GM18858 (cell line): ENCODE data around the gene MIA2.
"Not testable (repeated sequence)": the region's sequence is repeated elsewhere in the genome, so short reads cannot be mapped to it uniquely, and the experiment has no call there.

ENCODE experiments used
- ATAC-seq: cut with Tn5 transposase; IDR thresholded peaks from one replicate; pipeline ENCODE4 v1.9.1; 2021; ENCODE audit not compliant: unreplicated experiment

The MIA2 gene

GRCh38 chr14:39233680-39234326, at the start of gene MIA2:
MIA2 (plus strand) TSS chr14:39233915; CDS start chr14:39234115, 200 bp downstream.
- ATAC-seq: no peak

- no peak for ATAC-seq
Observed at GRCh38 chr14:39184628-39185255, 49.0 kb upstream of the MIA2 start.

- ATAC-seq: no peak
Observed at GRCh38 chr14:39185256-39186049, 48.3 kb upstream of the MIA2 start.

- ATAC-seq: no peak
Observed at GRCh38 chr14:39186941-39187525, 46.7 kb upstream of the MIA2 start.

GRCh38 chr14:39203659-39204606, 29.8 kb upstream of the MIA2 start:
- ATAC-seq: no peak

- ATAC-seq: not testable (repeated sequence)
Observed at GRCh38 chr14:39207430-39207829, 26.3 kb upstream of the MIA2 start.

- ATAC-seq: no peak
Observed at GRCh38 chr14:39211109-39211741, 22.5 kb upstream of the MIA2 start.

GRCh38 chr14:39212034-39212433, 21.7 kb upstream of the MIA2 start:
- no peak for ATAC-seq

- no peak for ATAC-seq
Observed at GRCh38 chr14:39212693-39213092, 21.0 kb upstream of the MIA2 start.

GRCh38 chr14:39217214-39217879, 16.4 kb upstream of the MIA2 start:
- ATAC-seq: no peak

GRCh38 chr14:39218171-39218769, 15.4 kb upstream of the MIA2 start:
- no peak for ATAC-seq

- no peak for ATAC-seq
Observed at GRCh38 chr14:39219075-39219499, 14.6 kb upstream of the MIA2 start.

GRCh38 chr14:39220473-39220872, 13.2 kb upstream of the MIA2 start:
- ATAC-seq: not testable (repeated sequence)

GRCh38 chr14:39228044-39228443, 5.7 kb upstream of the MIA2 start:
- ATAC-seq: no peak

GRCh38 chr14:39228509-39229221, 5.0 kb upstream of the MIA2 start:
- no peak for ATAC-seq

GRCh38 chr14:39229222-39229543, 4.5 kb upstream of the MIA2 start:
- no peak for ATAC-seq

- ATAC-seq: no peak
Observed at GRCh38 chr14:39229601-39230110, 4.1 kb upstream of the MIA2 start.

- ATAC-seq: no peak
Observed at GRCh38 chr14:39230416-39231035, 3.2 kb upstream of the MIA2 start.
